HepG2 (cell line): ENCODE measurements around the gene TBCB. TPM values are rescaled to one million over a fixed set of nuclear protein-coding genes. Genes with fewer than 3 reads are reported as not detected.

Experiments used
- CC2D1A ChIP-seq: sonication (generic); formaldehyde crosslinking; IDR thresholded peaks from 2 replicates; pipeline ENCODE4 v1.8.1; 2023; ENCODE audit warnings: mild to moderate bottlenecking, missing genetic modification reagents
- DMTF1 ChIP-seq: sonication (generic); formaldehyde crosslinking; IDR thresholded peaks from 2 replicates; pipeline ENCODE4 v1.4.0; 2020; ENCODE audit warnings: mild to moderate bottlenecking, missing genetic modification reagents
- FIP1L1 ChIP-seq: fragments of 200-400 bp; formaldehyde crosslinking; IDR thresholded peaks from 2 replicates; pipeline ENCODE4 v1.6.1; 2018; ENCODE audit warnings: low read depth, mild to moderate bottlenecking, low read length, moderate library complexity, borderline replicate concordance; ENCODE audit not compliant: insufficient read depth
- FUBP1 ChIP-seq: sonication (generic); formaldehyde crosslinking; IDR thresholded peaks from 2 replicates; pipeline ENCODE4 v1.5.1; 2020; ENCODE audit warnings: missing genetic modification reagents, mild to moderate bottlenecking, borderline replicate concordance
- HCFC1 ChIP-seq: fragments of 150-350 bp; IDR thresholded peaks from 2 replicates; pipeline ENCODE4 v1.6.1; 2014; ENCODE audit warnings: low read depth, low read length
- HMG20B ChIP-seq: conservative IDR thresholded peaks from 2 replicates; pipeline ENCODE4 v1.6.1; 2016; ENCODE audit warnings: missing genetic modification reagents, missing compliant biosample characterization
- MAF1 ChIP-seq: sonication (generic); formaldehyde crosslinking; IDR thresholded peaks from 2 replicates; pipeline ENCODE4 v1.5.0; 2020; ENCODE audit warnings: missing genetic modification reagents, borderline replicate concordance
- NAIF1 ChIP-seq: sonication (generic); formaldehyde crosslinking; IDR thresholded peaks from 2 replicates; pipeline ENCODE4 v1.5.0; 2020; ENCODE audit warnings: mild to moderate bottlenecking, missing genetic modification reagents, borderline replicate concordance
- NBN ChIP-seq: fragments of 450-650 bp; conservative IDR thresholded peaks from 2 replicates; pipeline ENCODE4 v1.6.1; 2017
- NCOR1 ChIP-seq: fragments of 200-600 bp; sonication (generic); IDR thresholded peaks from 2 replicates; pipeline ENCODE4 v1.7.0; 2017; ENCODE audit warnings: antibody characterized with exemption, low read length, borderline replicate concordance
- POLR2AphosphoS2 ChIP-seq: IDR thresholded peaks from 2 replicates; pipeline ENCODE4 v1.6.1; 2011; ENCODE audit warnings: low read depth, low read length, improper control_type of control experiment
- PRDM15 ChIP-seq: sonication (generic); formaldehyde crosslinking; IDR thresholded peaks from 2 replicates; pipeline ENCODE4 v1.4.0; 2020; ENCODE audit warnings: missing genetic modification reagents
- ZBTB42 ChIP-seq: sonication (generic); formaldehyde crosslinking; IDR thresholded peaks from 2 replicates; pipeline ENCODE4 v1.5.0; 2020; ENCODE audit warnings: mild to moderate bottlenecking, missing genetic modification reagents
- ZC3H13 ChIP-seq: sonication (generic); formaldehyde crosslinking; IDR thresholded peaks from 2 replicates; pipeline ENCODE4 v1.8.1; 2023; ENCODE audit warnings: mild to moderate bottlenecking, missing genetic modification reagents, moderate library complexity
- ZIK1 ChIP-seq: sonication (generic); formaldehyde crosslinking; IDR thresholded peaks from 2 replicates; pipeline ENCODE4 v1.5.0; 2020; ENCODE audit warnings: mild to moderate bottlenecking, low read depth, missing genetic modification reagents, borderline replicate concordance
- ZNF160 ChIP-seq: sonication (generic); formaldehyde crosslinking; IDR thresholded peaks from 2 replicates; pipeline ENCODE4 v1.8.0; 2022; ENCODE audit warnings: mild to moderate bottlenecking, inconsistent platforms, missing genetic modification reagents
- ZNF382 ChIP-seq: sonication (generic); formaldehyde crosslinking; IDR thresholded peaks from 2 replicates; pipeline ENCODE4 v1.5.0; 2020; ENCODE audit warnings: missing genetic modification reagents, mild to moderate bottlenecking, borderline replicate concordance
- ZNF468 ChIP-seq: sonication (generic); formaldehyde crosslinking; IDR thresholded peaks from 2 replicates; pipeline ENCODE4 v1.8.0; 2022; ENCODE audit warnings: mild to moderate bottlenecking, moderate library complexity, missing genetic modification reagents
- ZNF557 ChIP-seq: sonication (generic); formaldehyde crosslinking; IDR thresholded peaks from 2 replicates; pipeline ENCODE4 v1.4.0; 2020; ENCODE audit warnings: missing genetic modification reagents
- ZNF570 ChIP-seq: sonication (generic); formaldehyde crosslinking; IDR thresholded peaks from 2 replicates; pipeline ENCODE4 v1.4.0; 2020; ENCODE audit warnings: mild to moderate bottlenecking, missing genetic modification reagents, borderline replicate concordance
- ZNF776 ChIP-seq: sonication (generic); formaldehyde crosslinking; IDR thresholded peaks from 2 replicates; pipeline ENCODE4 v1.4.0; 2020; ENCODE audit warnings: mild to moderate bottlenecking, missing genetic modification reagents
- ZNF83 ChIP-seq: sonication (generic); formaldehyde crosslinking; IDR thresholded peaks from 2 replicates; pipeline ENCODE4 v1.4.0; 2020; ENCODE audit warnings: missing genetic modification reagents, mild to moderate bottlenecking, borderline replicate concordance
- polyA plus RNA-seq, 8 experiments: library from polyadenylated mRNA; depleted of rRNA in 3 of 8; stranded (reverse) in 7 of 8; unstranded in 1 of 8; fragments of >200 nt; fragmentation: Illumina TruSeq in 4 of 8; extraction: Trizol in 4 of 8; gene quantifications; 2 replicates each; pipeline versions ENCODE4 v1.2.1 to v1.2.3, GENCODE V29; 2011 to 2016; ENCODE audit warnings: low read depth in 4 of 8, missing spikeins in 1 of 8, mixed read lengths in 1 of 8; ENCODE audit not compliant: insufficient read depth in 1 of 8
- total RNA-seq, 5 experiments: library from RNA; depleted of rRNA; stranded (reverse); fragments of >200 nt; fragmentation: Illumina TruSeq; extraction: Trizol; gene quantifications; 2 replicates each; pipeline ENCODE4 v1.2.3, GENCODE V29; 2016; ENCODE audit warnings: low read depth in 1 of 5

The TBCB gene
- total and polyA plus RNA-seq, 2 of the 13 experiments (the other 11 are each of a cell fraction or from before 2014, with no cell fraction given), result 271 to 276 TPM

GRCh38 chr19:36120092-36120983, 5.1 kb downstream of the TBCB start (continued):
- TF ChIP-seq ZNF83 (CRISPR knock-in tag), result no peak
- no peak; the same call in 1 of the 2 replicates for TF ChIP-seq ZNF160 (CRISPR knock-in tag)
- TF ChIP-seq NBN, result no peak
- TF ChIP-seq CC2D1A (CRISPR knock-in tag), result no peak
- TF ChIP-seq HCFC1, result no peak
- TF ChIP-seq ZIK1 (CRISPR knock-in tag), result no peak
- TF ChIP-seq NCOR1, result peak; percentile 58; the same call in 1 of the 2 replicates
- no peak for TF ChIP-seq ZNF570 (CRISPR knock-in tag)
- no peak for TF ChIP-seq ZNF382
- TF ChIP-seq ZC3H13, result peak; percentile 41; the same call in 1 of the 2 replicates
- TF ChIP-seq ZNF557 (CRISPR knock-in tag), result no peak
- TF ChIP-seq HMG20B, result peak; percentile 79
- TF ChIP-seq POLR2AphosphoS2, result no peak
- TF ChIP-seq NAIF1 (CRISPR knock-in tag), result no peak
- TF ChIP-seq FIP1L1, result no peak
- no peak for TF ChIP-seq MAF1 (CRISPR knock-in tag)
- no peak for TF ChIP-seq ZBTB42 (CRISPR knock-in tag)
- TF ChIP-seq PRDM15 (CRISPR knock-in tag), result peak; percentile 67; the same call in 1 of the 2 replicates
- no peak for TF ChIP-seq ZNF776 (CRISPR knock-in tag)
- TF ChIP-seq ZNF468 (CRISPR knock-in tag), result no peak
- no peak for TF ChIP-seq DMTF1 (CRISPR knock-in tag)
- TF ChIP-seq FUBP1 (CRISPR knock-in tag), result no peak
